Adrenal gland (tissue), 19 donors: Measurements from ENCODE around the gene PCNX2. TPM values are rescaled to one million over a fixed set of nuclear protein-coding genes. Genes with fewer than 3 reads are reported as not detected.

Experiments used
- DNase-seq, 7 donors: peaks; one replicate each; pipeline ENCODE4 v3.0.0-alpha.2; 2019 to 2020
- H3K27ac ChIP-seq, 5 donors: fragments of 200-600 bp; sonication (generic) in 4 of 5; 1 replicate in 3 of 5; 2 replicates in 2 of 5; pipeline versions ENCODE4 v1.5.1 to v1.8.0; 2016 to 2020; ENCODE audit warnings: mild to moderate bottlenecking in 1 of 5
- H3K27me3 ChIP-seq: fragments of 200-600 bp; 2 replicates; pipeline ENCODE4 v1.8.0; 2021
- H3K36me3 ChIP-seq, 2 donors: fragments of 200-600 bp; replicated peaks in 1 of 2; 1 replicate in 1 of 2; 2 replicates in 1 of 2; pipeline versions ENCODE4 v1.5.1 to v1.8.0; 2018 to 2022
- H3K4me1 ChIP-seq, 2 donors: fragments of 200-600 bp; replicated peaks in 1 of 2; 1 replicate in 1 of 2; 2 replicates in 1 of 2; pipeline versions ENCODE4 v1.5.1 to v1.8.0; 2018 to 2021
- H3K4me3 ChIP-seq, 4 donors: fragments of 200-600 bp; sonication (generic) in 3 of 4; one replicate each; pipeline ENCODE4 v1.5.1; 2016 to 2018
- H3K9me3 ChIP-seq, 3 donors: fragments of 200-600 bp; sonication (generic) in 1 of 3; replicated peaks in 1 of 3; 1 replicate in 2 of 3; 2 replicates in 1 of 3; pipeline versions ENCODE4 v1.5.1 to v1.8.0; 2016 to 2021
- CTCF ChIP-seq, 6 experiments: fragments of 450-650 bp in 4 of 6; fragments of 200-600 bp in 2 of 6; sonication (generic) in 1 of 6; IDR thresholded peaks; 1 replicate in 5 of 6; 2 replicates in 1 of 6; pipeline versions ENCODE4 v1.5.1 to v1.8.0; 2016 to 2021; ENCODE audit warnings: antibody characterized with exemption in 6 of 6, mild to moderate bottlenecking in 2 of 6, moderate library complexity in 1 of 6
- POLR2A ChIP-seq, 2 donors: fragments of 450-650 bp; IDR thresholded peaks; one replicate each; pipeline ENCODE4 v1.6.1; 2017; ENCODE audit warnings: antibody characterized with exemption in 2 of 2, mild to moderate bottlenecking in 2 of 2, moderate library complexity in 1 of 2
- WGBS, 4 donors: extraction: QIAGEN DNeasy Blood & Tissue Kit in 2 of 4; methylation state at CpG; one replicate each; pipeline versions ENCODE4 v1.1.5 to v1.1.7; 2013 to 2017; 5-methylcytosine and 5-hydroxymethylcytosine counted together
- intact Hi-C, 2 donors: fragments of 100-400 bp; cut with DNase I; formaldehyde crosslinking; loops; one replicate each; pipeline versions ENCODE4 v1.14.1 to v1.15.0; 2022 to 2023
- long read RNA-seq, 10 donors: library from polyadenylated mRNA in 3 of 10; unstranded in 2 of 10; stranded (forward) in 1 of 10; transcript quantifications; one replicate each; pipeline ENCODE4 v2.0.0 and lab custom pipeline, GENCODE V29; 2021 to 2026
- polyA plus RNA-seq, 3 donors: library from polyadenylated mRNA; stranded (reverse); fragments of 200-250 nt in 2 of 3; fragments of 350-450 nt in 1 of 3; fragmentation: Illumina TruSeq in 1 of 3; extraction: RNeasy Lipid Tissue Mini Kit (QIAGEN cat#74804) in 1 of 3; gene quantifications; one replicate each; pipeline ENCODE4 v1.2.3, GENCODE V29; 2013 to 2014
- total RNA-seq, 9 donors: library from RNA; depleted of rRNA in 4 of 9; stranded (reverse); fragments of >200 nt in 4 of 9; fragments of 120-200 nt in 1 of 9; fragmentation: NEBNext Ultra II Directional in 1 of 9; extraction: Animal tissue kit (Norgen Biotek cat#: 25700) in 1 of 9; gene quantifications; one replicate each; pipeline versions ENCODE4 v1.1.0 to v1.2.4, GENCODE V29; 2013 to 2023
- donor health status: healthy with polysubstance abuse.
- donor health status: Bipolar disorder and iron deficiency.
- donor health status: DM: yes; HTN: yes; CAD: no.
- donor health status: DM: no; HTN: no; CAD: no.
- donor health status: DM: no; HTN: no; CAD: no.
- donor health status: DM: yes; HTN: yes; CAD: no.

Gene PCNX2
- 10 to 100 TPM in 2 of 9 donors, 1 to 10 TPM in 7; 2.2 to 12.1 (median 5.4) TPM for total RNA-seq
- polyA plus RNA-seq, result 10 to 100 TPM in 2 of 3 donors, 1 to 10 TPM in 1; 2.6 to 14.5 (median 13.8) TPM
- long read RNA-seq, donor 1, result 0 reads
- long read RNA-seq, donor 2, result 0 reads
- long read RNA-seq, donor 3, result 0 reads
- long read RNA-seq, donor 4, partial matches to known transcripts, result 0 of 4 reads
- long read RNA-seq, donor 4, other reads (novel, unspliced or antisense), result 4 of 4 reads
- long read RNA-seq, donor 5, partial matches to known transcripts, result 3 of 5 reads
- long read RNA-seq, donor 5, other reads (novel, unspliced or antisense), result 1 of 5 reads
- long read RNA-seq, donor 6, partial matches to known transcripts, result 1 of 2 reads
- long read RNA-seq, donor 6, other reads (novel, unspliced or antisense), result 1 of 2 reads
- long read RNA-seq, donor 7, result 0 reads
- long read RNA-seq, donor 8, result 0 reads
- long read RNA-seq, donor 9, result 0 reads
- long read RNA-seq, donor 10, result 0 reads

- TF ChIP-seq POLR2A (IDR thresholded peaks at IDR 0.05), result peak in 1 of 2 donors; percentile 9
- TF ChIP-seq CTCF (IDR thresholded peaks at IDR 0.05), result no peak
- no peaks in the 10 kb centered on the region for H3K9me3 ChIP-seq
- peak within 1 kb of the TSS in 2 of 5 donors; percentile 46 to 60 for H3K27ac ChIP-seq
- H3K4me1 ChIP-seq, result peaks cover 0 to 10% of the 10 kb centered on the region in 2 donors
- DNase-seq, result peak; percentile 16 to 71 (median 45)
- intact Hi-C loops, result no loop called here
- H3K27me3 ChIP-seq, result no peaks in the 10 kb centered on the region
- H3K4me3 ChIP-seq, result peak within 1 kb of the TSS in 3 of 4 donors; percentile 10 to 94 (median 33)
- H3K36me3 ChIP-seq, result no peaks in the 10 kb centered on the region
- 0 to 1% (median 1%) methylated on average over 18 to 54 of the region's 54 CpGs for WGBS, 4 donors
Observed at GRCh38 chr1:233295237-233295974, at the start of gene PCNX2. Gene PCNX2 (minus strand): TSS chr1:233295725. CDS start chr1:233295478, 247 bp downstream.

- no peaks in the 10 kb centered on the region for H3K36me3 ChIP-seq
- no peak for TF ChIP-seq CTCF (IDR thresholded peaks at IDR 0.05)
- TF ChIP-seq POLR2A (IDR thresholded peaks at IDR 0.05), result no peak
- intact Hi-C loops, result no loop called here
- H3K4me1 ChIP-seq, result no peaks in the 10 kb centered on the region
- no peak overlapping the region for H3K27ac ChIP-seq
- H3K27me3 ChIP-seq, result no peaks in the 10 kb centered on the region
- H3K9me3 ChIP-seq, result no peaks in the 10 kb centered on the region
- 67 to 91% (median 83%) methylated on average over 1 of the region's 1 CpG for WGBS, 4 donors
- no peak for DNase-seq
- no peak overlapping the region for H3K4me3 ChIP-seq
Observed at GRCh38 chr1:233343262-233343661, 47.7 kb upstream of the PCNX2 start.

- no peaks in the 10 kb centered on the region for H3K4me1 ChIP-seq
- no peak overlapping the region for H3K27ac ChIP-seq
- no peaks in the 10 kb centered on the region for H3K9me3 ChIP-seq
- no peak overlapping the region for H3K4me3 ChIP-seq
- DNase-seq, result no peak
- no peaks in the 10 kb centered on the region for H3K27me3 ChIP-seq
- H3K36me3 ChIP-seq, result no peaks in the 10 kb centered on the region
- TF ChIP-seq CTCF (IDR thresholded peaks at IDR 0.05) (no peak), POLR2A (IDR thresholded peaks at IDR 0.05) (no peak)
- intact Hi-C loops, result no loop called here
Observed at GRCh38 chr1:233342086-233342485, 46.6 kb upstream of the PCNX2 start.

- Histone ChIP-seq H3K4me3 (no peak overlapping the region), H3K36me3 (no peaks in the 10 kb centered on the region), H3K4me1 (no peaks in the 10 kb centered on the region), H3K9me3 (no peaks in the 10 kb centered on the region), H3K27me3 (no peaks in the 10 kb centered on the region), H3K27ac (no peak overlapping the region)
- intact Hi-C loops, result no loop called here
- WGBS, 4 donors, result 67 to 87% (median 75%) methylated on average over 4 of the region's 4 CpGs
- DNase-seq, result no peak
- TF ChIP-seq POLR2A (IDR thresholded peaks at IDR 0.05) (no peak), CTCF (IDR thresholded peaks at IDR 0.05) (no peak)
Observed at GRCh38 chr1:233340966-233341516, 45.5 kb upstream of the PCNX2 start.
